Keratinocyte (primary cell): ENCODE data around the gene DACT2.

Experiments
- EZH2 ChIP-seq: IDR thresholded peaks from one replicate; pipeline ENCODE4 v1.6.1; 2012; ENCODE audit warnings: inconsistent platforms, mild to moderate bottlenecking, low read length, moderate library complexity
- TF ChIP-seq, protein P1 (sequence below), 3 experiments: IDR thresholded peaks in 1 of 3; conservative IDR thresholded peaks in 1 of 3; optimal IDR thresholded peaks in 1 of 3; 2 replicates in 2 of 3; 3 replicates in 1 of 3; pipeline versions ENCODE3 to v1.5.1; 2011; ENCODE audit warnings: low read length in 3 of 3, mild to moderate bottlenecking in 3 of 3, moderate library complexity in 2 of 3, control low read depth in 1 of 3, inconsistent platforms in 1 of 3; ENCODE audit not compliant: insufficient read depth in 2 of 3; ENCODE audit errors: extremely low read depth in 1 of 3

DNA sequence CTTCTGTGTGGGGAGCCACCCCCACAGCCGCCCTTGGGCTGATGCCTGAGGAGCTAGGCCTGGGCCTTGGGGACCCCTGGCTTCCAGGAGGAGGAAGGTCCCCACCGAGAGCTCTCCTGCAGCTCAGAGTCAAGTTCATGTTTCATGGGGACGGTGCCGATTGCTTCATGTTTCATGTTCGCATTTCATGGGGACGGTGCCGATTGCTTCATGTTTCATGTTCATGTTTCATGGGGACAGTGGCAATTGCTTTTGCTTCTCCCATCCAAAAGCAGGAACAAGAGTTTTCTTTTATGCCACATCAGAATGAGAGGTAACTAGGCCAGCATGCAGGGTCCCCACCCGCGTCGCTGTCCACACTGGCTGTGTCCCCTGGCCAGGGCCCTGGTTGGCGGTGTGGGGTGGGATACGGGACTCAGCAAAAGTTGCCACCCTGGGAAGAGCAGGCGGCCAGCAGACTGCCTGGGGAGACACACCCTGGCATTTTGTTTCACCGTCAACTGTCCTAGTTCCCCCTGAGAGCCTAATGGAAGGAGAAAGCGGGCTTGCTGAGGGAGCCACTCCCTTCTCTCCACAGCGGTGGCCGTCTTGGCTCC lies 46.0 kb downstream of the DACT2 start:
- TF ChIP-seq, protein P1, sequence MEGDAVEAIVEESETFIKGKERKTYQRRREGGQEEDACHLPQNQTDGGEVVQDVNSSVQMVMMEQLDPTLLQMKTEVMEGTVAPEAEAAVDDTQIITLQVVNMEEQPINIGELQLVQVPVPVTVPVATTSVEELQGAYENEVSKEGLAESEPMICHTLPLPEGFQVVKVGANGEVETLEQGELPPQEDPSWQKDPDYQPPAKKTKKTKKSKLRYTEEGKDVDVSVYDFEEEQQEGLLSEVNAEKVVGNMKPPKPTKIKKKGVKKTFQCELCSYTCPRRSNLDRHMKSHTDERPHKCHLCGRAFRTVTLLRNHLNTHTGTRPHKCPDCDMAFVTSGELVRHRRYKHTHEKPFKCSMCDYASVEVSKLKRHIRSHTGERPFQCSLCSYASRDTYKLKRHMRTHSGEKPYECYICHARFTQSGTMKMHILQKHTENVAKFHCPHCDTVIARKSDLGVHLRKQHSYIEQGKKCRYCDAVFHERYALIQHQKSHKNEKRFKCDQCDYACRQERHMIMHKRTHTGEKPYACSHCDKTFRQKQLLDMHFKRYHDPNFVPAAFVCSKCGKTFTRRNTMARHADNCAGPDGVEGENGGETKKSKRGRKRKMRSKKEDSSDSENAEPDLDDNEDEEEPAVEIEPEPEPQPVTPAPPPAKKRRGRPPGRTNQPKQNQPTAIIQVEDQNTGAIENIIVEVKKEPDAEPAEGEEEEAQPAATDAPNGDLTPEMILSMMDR (optimal IDR thresholded peaks at IDR 0.05 in 1 of 3, IDR thresholded peaks at IDR 0.05 in 1 of 3, conservative IDR thresholded peaks at IDR 0.05 in 1 of 3; ENCODE audit: extremely low read depth in 1 of 3, insufficient read depth in 2 of 3, low read length in 3 of 3), result no peak
- no peak for TF ChIP-seq EZH2
